ES-I3 (cell line): ENCODE data around the gene CCR7.

ENCODE experiments used
- H3K36me3 ChIP-seq: 2 replicates; pipeline ENCODE4 v1.6.1; 2013; ENCODE audit warnings: mild to moderate bottlenecking, low read length, control low read depth, moderate library complexity; ENCODE audit not compliant: insufficient read depth
- H3K4me1 ChIP-seq: 2 replicates; pipeline ENCODE4 v1.6.1; 2013; ENCODE audit warnings: mild to moderate bottlenecking, control low read depth, low read length; ENCODE audit not compliant: insufficient read depth
- H3K9ac ChIP-seq: 2 replicates; pipeline ENCODE4 v1.6.1; 2013; ENCODE audit warnings: low read depth, mild to moderate bottlenecking, low read length, moderate library complexity
- H3K9me3 ChIP-seq: 2 replicates; pipeline ENCODE4 v1.6.1; 2013; ENCODE audit warnings: mild to moderate bottlenecking, low read length, moderate library complexity; ENCODE audit not compliant: control insufficient read depth, insufficient read depth

CCR7 gene

GRCh38 chr17:40533896-40534295, 31.4 kb downstream of the CCR7 start:
- no peaks in the 10 kb centered on the region for H3K36me3 ChIP-seq
- no peak overlapping the region for H3K9ac ChIP-seq
- no peaks in the 10 kb centered on the region for H3K9me3 ChIP-seq
- peaks cover 13% of the 10 kb centered on the region; the same call in 1 of the 2 replicates for H3K4me1 ChIP-seq

- Histone ChIP-seq H3K36me3 (no peaks in the 10 kb centered on the region), H3K9me3 (no peaks in the 10 kb centered on the region), H3K4me1 (peaks cover 13% of the 10 kb centered on the region; the same call in 1 of the 2 replicates), H3K9ac (no peak overlapping the region)
Measured at GRCh38 chr17:40532520-40533253, 32.6 kb downstream of the CCR7 start.

DNA sequence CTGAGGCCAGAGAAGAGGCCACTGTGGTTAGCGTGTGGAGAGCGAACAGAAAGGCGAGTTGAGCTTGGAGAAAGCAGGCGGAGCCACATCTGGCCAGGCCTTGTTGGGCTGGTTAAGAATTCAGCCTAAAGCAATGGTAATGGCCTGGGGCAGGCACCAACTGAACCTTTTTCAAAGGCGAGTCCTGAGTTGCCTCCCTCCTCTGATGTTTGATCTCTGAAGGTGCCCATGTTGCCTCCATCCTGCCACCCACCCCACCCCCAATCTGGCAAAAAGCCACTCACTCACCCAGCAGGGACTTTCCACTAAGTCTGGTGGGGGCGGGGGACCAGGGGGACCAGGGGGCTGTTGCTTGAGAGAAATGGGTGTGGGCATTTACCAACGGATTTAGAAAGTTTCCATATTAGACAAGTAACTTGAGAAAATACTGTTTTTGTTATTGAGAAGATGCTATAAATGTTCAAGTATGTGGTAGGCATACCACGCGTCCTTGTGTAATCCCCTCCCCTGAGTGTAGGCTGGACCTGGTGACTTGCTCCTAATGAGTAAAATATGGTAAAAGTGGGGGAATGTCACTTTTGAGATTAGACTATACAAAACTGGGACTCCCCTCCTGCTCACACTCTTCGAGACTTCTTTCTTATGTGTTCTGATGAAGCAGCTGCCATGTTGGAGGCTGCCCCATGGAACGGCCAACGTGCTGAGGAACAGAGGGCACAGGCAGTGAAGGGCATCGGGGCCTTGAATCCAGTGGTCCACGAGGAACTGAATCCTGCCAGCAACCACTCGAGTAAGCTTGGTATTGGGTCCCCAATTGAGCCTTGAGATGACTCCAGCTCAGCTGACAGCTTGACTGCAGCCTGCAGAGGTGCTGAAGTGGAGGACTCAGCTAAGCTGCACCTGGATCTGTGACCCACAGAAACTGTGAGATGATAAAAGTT, 34.0 kb downstream of the CCR7 start:
- Histone ChIP-seq H3K9ac (no peak overlapping the region), H3K9me3 (no peaks in the 10 kb centered on the region), H3K36me3 (no peaks in the 10 kb centered on the region), H3K4me1 (peaks cover 13% of the 10 kb centered on the region; the same call in 1 of the 2 replicates)

GRCh38 chr17:40530531-40530994, 34.7 kb downstream of the CCR7 start:
- H3K4me1 ChIP-seq: peaks cover 13% of the 10 kb centered on the region; the same call in 1 of the 2 replicates
- no peak overlapping the region for H3K9ac ChIP-seq
- no peaks in the 10 kb centered on the region for H3K36me3 ChIP-seq

GRCh38 chr17:40529991-40530390, 35.3 kb downstream of the CCR7 start:
- peaks cover 8% of the 10 kb centered on the region; the same call in 1 of the 2 replicates for H3K9me3 ChIP-seq
- no peaks in the 10 kb centered on the region for H3K36me3 ChIP-seq
- H3K9ac ChIP-seq: no peak overlapping the region
- peaks cover 13% of the 10 kb centered on the region; the same call in 1 of the 2 replicates for H3K4me1 ChIP-seq

More at GRCh38 chr17:40530531-40530994, 34.7 kb downstream of the CCR7 start:
- peaks cover 5% of the 10 kb centered on the region; the same call in 1 of the 2 replicates for H3K9me3 ChIP-seq

DNA sequence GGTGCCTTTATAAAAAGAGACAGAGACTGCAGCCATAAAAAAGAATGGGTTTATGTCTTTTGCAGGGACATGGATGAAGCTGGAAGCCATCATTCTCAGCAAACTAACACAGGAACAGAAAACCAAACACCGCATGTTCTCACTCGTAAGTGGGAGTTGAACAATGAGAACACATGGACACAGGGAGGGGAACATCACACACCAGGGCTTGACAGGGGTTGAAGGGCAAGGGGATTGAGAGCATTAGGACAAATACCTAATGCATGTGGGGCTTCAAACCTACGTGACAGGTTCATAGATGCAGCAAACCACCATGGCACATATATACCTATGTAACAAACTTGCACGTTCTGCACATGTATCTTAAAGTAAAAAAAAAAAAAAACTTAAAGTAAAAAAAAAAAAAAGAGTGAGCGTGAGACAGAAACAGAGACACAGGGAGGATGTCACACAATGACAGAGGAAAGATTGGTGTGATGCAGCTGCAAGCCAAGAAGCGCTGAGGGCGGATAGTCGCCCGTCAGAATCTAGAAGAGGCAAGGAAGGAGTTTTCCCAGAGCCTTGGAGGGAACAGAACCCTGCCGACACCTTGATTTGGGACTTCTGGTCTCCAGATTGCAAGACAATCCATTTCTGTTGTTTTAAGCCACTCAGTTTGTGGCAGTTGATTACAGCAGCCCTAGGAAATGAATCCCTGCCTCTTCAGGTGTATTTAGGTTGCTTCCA, 36.4 kb downstream of the CCR7 start:
- peaks cover 5% of the 10 kb centered on the region; the same call in 1 of the 2 replicates for H3K4me1 ChIP-seq

GRCh38 chr17:40526668-40527067, 38.6 kb downstream of the CCR7 start:
- no peaks in the 10 kb centered on the region for H3K36me3 ChIP-seq
- H3K4me1 ChIP-seq: peaks cover 2% of the 10 kb centered on the region; the same call in 1 of the 2 replicates
- H3K9ac ChIP-seq: no peak overlapping the region
- H3K9me3 ChIP-seq: peaks cover 8% of the 10 kb centered on the region; the same call in 1 of the 2 replicates

More for the DNA sequence above, 36.4 kb downstream of the CCR7 start:
- no peaks in the 10 kb centered on the region for H3K36me3 ChIP-seq
- H3K9me3 ChIP-seq: peaks cover 8% of the 10 kb centered on the region; the same call in 1 of the 2 replicates
- H3K9ac ChIP-seq: no peak overlapping the region

DNA sequence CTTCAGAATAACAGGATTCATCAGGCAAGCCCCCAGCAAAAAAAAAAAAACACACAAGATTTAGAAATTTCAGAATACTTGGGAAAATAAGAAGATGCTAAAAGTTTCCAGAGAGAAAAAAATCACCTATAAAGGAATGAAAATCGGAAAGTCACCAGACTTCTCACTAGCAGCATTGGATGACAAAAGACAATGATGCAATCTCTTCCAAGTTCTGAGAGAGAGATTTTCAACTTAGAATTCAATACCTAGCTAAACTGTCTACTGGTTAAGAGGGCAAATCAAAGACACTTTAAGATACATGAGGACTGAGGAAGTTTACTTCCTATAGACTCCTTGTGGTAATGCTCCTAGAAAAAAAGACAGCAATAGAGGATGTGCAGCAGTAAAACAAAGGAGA, 40.0 kb downstream of the CCR7 start:
- H3K9me3 ChIP-seq: peaks cover 8% of the 10 kb centered on the region; the same call in 1 of the 2 replicates
- no peak overlapping the region for H3K9ac ChIP-seq
- no peaks in the 10 kb centered on the region for H3K36me3 ChIP-seq
- H3K4me1 ChIP-seq: peaks cover 4% of the 10 kb centered on the region; the same call in 1 of the 2 replicates

- H3K36me3 ChIP-seq: no peaks in the 10 kb centered on the region
- peaks cover 8% of the 10 kb centered on the region; the same call in 1 of the 2 replicates for H3K9me3 ChIP-seq
- H3K9ac ChIP-seq: no peak overlapping the region
- H3K4me1 ChIP-seq: peaks cover 4% of the 10 kb centered on the region; the same call in 1 of the 2 replicates
Measured at GRCh38 chr17:40524243-40524965, 40.9 kb downstream of the CCR7 start.

GRCh38 chr17:40522961-40523310, 42.3 kb downstream of the CCR7 start:
- Histone ChIP-seq H3K9me3 (peaks cover 8% of the 10 kb centered on the region; the same call in 1 of the 2 replicates), H3K4me1 (peaks cover 10% of the 10 kb centered on the region), H3K36me3 (no peaks in the 10 kb centered on the region), H3K9ac (no peak overlapping the region)

GRCh38 chr17:40522250-40522960, 42.9 kb downstream of the CCR7 start:
- Histone ChIP-seq H3K4me1 (peaks cover 12% of the 10 kb centered on the region), H3K9me3 (peaks cover 8% of the 10 kb centered on the region; the same call in 1 of the 2 replicates)

DNA sequence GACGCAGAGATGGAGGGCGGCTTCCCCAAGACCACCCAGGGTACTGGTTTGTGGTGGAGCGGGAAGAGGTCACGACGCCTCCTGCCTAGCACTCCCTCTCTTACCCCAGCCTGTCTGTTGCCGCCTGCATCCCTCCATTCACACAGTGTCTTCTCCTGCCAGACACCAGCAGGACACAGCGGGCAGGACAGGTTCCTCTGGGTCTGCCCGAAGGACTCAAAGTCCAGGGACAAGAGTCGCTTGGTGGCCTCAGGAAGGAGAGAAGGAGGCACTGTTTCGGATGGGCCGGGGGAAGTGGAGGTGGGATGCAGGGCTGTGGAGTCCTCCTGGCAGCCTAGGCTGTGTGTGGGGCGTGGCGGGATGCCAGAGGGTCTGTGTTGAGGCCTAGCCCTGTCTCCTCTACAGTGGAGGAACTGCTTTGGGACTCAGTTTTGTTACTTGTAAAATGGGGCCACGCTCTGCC, 44.2 kb downstream of the CCR7 start:
- Histone ChIP-seq H3K4me1 (peaks cover 17% of the 10 kb centered on the region), H3K36me3 (no peaks in the 10 kb centered on the region), H3K9ac (no peak overlapping the region), H3K9me3 (peaks cover 8% of the 10 kb centered on the region; the same call in 1 of the 2 replicates)

More at GRCh38 chr17:40522250-40522960, 42.9 kb downstream of the CCR7 start:
- Histone ChIP-seq H3K9ac (no peak overlapping the region), H3K36me3 (no peaks in the 10 kb centered on the region)
